HG03139 (cell line): ENCODE data around the gene RBMS3.

Experiments
- ATAC-seq: cut with Tn5 transposase; IDR thresholded peaks from one replicate; pipeline ENCODE4 v1.9.1; 2021; ENCODE audit not compliant: unreplicated experiment

The RBMS3 gene

DNA sequence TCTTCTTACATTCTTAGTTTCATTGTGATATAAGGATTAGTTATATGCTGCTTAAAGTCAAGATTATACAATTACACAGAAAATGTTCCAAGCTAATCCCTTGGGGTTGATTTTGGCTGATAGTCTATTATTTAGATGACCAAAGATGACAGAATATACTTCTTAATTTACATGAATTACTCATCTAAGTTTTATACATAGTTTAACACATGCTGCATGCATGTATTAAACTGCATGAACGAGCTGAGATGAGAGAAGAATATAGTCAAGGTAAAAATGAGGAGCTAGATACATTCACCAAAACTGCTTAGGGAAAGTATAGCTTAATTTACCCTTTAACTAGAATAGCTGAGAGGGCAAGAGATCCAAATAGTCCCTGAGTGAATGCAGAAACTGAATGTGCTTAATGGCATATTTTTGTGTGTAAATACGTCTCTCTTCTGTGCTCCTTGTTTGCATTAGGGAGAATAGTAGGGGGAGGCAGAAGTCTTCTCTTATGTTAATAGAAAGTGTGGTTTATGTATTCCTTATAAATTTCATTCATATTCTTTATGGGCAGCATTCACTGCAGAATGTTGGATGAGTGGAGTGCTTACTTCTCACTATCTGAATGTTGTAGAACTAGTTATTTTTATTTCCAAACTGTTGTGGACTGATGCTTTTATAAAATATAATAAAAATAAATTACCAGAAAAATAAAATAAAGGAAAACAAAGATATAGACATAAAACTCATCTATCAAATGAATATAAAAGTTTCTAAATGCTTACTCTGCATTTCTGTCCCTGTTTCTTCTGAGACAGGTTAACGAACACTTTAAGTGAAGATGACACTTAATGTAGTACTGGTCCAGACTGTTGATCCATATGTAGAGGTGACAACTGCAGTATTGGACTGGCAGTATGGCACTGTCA lies 327.8 kb downstream of the RBMS3 start:
- no peak for ATAC-seq

DNA sequence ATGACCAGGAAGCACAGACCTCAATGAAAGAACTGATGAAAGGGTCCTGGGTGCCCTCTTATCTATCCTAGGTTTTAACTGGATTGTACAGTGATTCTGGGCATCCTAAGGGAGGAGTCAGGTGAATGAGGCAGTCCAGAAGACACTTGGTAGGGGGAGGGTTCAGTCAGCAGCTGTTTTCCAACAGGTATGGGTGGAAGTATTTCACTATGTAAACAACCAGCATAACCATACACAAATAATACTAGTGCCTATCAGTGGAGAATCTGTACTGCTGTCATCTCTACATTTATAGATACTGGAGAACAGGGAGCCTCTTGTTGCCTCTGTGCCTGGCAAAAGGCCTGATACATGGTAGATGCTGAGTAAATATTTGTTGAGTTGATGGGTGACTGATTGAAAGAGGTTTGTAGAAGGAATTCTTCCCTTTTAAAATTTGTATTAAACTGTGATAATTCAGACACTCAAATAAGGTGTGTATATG lies 328.5 kb downstream of the RBMS3 start:
- ATAC-seq: no peak

DNA sequence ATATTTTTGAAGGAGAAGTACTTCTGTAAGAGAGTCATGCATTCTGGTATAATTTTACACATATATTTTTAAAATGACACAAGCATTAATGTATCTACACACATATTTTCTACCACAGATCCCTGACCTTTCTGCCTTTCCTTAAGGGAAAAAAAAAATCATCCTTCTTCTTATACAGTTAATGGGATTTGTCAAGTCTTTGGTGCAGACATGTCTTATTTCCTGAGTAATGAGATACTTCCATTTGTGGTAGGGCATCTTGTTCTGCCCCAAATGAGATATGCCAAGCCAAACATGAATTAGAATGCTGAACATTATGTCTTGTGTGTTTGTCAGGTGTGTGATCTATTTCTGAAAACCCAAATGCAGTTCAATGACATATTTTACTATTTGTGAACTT lies 329.9 kb downstream of the RBMS3 start:
- ATAC-seq: no peak

DNA sequence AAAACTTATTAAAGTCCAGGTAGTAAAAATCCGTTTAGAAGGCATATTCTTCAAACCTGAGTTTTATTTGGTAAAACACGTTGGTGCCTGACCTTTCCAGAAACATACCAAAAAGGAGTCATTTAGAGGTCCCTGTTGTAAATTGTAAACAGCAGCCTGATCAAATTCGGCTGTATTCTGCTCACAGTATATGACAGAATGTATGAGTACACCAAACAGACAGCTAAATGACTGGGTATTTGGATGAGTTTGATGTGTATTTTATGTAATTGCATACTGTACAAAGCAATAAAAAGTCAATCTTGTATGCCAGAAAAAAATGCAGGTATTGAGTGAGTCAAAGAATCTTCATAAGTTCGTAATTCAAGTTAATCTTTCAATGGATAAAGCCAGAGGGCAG lies 330.4 kb downstream of the RBMS3 start:
- no peak for ATAC-seq

DNA sequence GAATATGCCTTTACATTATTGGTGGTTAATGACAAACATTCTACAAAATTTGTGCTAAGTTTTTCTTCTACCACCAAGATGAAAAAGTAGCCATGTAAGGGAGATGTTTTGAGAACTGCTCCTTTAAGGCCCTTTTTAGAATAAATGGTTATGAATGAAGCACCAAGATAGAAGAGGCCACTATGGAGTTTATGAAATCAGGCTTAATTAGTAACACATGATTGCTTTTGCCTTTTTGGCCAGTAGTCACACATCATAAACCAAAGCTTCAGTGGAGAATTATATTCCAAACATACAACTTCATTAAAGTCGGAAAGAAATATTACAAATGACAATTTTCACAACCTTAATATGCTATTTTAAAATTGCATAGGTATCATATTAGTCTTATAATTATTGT lies 331.7 kb downstream of the RBMS3 start:
- ATAC-seq: no peak

DNA sequence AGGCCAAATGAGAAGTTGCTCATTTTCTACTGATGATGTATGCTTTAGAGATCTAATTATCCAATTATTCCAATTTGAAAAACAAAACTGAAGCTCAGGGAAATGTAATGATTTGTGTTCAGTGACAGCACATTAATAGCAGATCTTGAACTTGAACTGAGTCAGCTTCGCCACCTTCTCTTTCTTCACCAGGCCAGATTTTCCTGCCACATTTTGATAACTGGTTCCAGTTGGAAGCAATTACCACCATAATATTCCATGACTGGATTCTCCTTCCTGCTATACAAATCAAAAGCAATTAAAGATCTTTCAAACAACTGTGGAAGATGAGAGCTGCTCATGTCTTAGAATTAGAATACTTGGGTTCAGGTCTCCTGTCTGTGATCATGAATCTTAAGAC lies 334.1 kb downstream of the RBMS3 start:
- ATAC-seq: no peak

DNA sequence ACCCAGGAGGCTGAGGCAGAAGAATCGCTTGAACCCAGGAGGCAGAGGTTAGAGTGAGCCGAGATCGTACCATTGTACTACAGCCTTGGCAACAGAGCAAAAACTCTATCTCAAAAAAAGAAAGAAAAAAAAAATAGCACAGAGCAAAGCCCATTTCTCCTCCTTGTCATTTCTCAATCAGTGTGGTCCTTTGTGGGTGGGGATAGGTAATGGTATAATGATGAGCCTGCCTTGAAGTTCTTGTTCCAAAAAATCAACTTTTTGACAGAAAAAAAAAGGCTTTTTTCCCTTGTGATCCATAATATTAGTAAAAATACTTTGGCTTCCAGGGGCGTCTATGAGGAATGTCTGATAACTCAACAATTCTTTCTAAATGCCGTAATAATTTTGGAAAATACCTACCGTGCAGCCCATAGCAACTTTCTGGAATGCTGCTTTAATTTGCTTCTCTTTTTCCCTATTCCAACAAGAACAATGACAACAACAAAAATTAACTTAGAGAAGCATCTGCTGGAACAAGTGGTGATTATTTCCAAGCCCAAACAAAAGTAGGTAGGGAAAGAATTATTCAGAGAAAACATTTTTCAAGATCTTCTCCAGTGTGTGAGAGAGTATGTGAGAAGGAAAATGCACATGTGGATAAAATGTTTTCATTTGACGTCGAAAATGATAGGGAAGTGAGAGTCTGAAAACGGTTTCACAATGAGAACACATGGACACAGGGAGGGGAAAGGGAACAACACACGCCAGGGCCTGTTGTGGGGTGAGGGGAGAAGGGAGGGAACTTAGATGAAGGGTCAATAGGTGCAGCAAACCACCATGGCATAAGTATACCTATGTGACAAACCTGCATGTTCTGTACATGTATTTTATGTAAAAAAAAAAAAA lies 337.8 kb downstream of the RBMS3 start:
- no peak for ATAC-seq

DNA sequence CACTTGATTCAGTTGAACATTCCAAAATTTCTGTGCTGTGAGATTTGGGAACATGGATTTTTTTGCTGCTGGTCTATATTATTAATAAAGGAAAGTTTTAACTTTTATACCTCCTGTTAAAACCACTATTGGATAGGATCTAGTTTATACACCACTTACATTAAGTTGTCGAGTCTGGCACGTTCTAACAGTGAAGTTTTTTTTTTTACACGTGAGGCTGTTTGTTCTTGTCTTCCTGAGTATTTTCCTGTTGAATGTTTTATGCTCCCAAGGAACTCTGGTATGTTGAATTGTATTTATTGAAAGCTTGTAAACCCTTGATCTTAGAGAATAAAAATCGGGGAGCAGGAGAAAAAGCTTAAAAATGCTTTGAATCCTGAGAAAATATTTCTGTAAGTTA lies 338.8 kb downstream of the RBMS3 start:
- no peak for ATAC-seq

DNA sequence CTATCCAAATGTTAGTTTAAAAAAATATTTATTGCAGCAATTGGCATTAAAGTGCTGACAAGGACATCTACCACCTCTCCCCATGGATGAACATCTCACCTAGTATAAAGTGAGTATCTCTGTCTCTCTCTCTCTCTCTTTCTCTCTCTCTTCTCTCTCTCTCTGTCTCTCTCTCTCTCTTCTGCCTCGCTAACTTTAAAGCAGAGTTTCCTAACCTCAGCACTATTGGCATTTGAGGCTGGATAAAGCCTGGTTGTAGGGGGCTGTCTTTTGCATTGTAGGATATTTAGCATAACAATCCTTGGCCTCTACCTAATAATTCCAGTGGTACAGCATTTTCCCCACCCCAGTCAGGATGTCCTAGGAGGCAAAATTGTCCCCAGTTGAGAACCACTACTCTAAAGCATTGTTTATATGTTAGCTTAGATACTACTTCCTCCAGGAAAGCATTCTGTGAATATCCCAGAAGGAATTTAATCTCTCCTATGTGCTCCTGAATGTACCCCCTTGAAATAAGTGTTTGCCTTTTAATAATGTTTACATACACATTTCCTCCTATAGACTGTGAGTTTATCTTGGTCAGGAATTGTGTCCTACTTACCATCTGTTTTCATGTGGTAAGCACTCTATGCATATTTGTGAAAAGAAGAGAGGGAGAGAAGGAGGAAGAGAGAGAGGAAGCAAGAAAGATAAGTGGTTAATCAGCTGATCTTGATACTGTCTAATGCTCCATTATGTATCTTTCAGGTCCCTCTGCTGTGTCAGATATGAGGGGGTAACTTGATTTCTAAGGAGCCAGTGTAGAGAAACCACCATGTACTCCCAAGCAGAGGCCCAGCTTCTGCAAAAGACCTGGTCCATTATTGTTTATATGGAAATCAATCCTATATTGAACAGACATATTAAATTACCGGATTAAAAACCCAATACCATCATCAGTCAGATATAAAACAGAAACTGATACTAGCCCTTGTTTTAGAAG lies 346.6 kb downstream of the RBMS3 start:
- no peak for ATAC-seq

DNA sequence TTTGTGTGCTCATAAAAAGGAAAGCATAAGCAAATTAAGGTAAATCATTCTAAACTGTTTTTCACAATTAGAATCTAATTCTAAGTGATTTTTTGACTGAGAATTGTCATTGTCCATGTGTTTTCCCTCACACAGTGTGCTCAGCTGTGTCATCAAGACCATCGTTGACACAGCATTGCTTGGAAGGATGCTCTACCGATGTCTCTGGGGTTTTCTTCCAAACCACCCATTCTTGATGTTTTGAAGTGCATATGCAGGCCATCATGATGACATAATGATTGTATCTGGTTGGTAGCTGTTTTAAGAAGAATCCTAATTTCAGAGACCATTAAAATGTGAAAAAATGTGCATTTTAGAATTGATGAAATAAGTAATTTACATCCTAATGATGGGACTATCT lies 347.9 kb downstream of the RBMS3 start:
- no peak for ATAC-seq

DNA sequence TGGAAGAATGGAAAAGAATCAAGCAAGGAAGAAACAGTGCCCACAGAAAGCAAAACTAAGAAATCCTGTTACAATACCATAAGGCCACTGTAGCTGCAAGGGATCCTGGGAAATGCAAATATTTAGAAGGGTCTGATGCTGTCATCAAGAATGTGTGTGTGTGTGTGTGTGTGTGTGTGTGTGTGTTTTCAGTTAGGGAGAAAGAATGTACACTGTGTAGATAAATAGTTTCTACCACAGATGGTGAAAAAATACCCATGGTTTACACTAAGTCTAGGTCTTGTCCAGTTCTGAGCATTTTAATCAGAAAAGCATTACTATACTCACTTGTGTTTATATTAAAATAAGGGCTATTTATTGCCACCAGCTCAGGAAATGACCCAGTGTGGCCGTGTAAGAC lies 355.0 kb downstream of the RBMS3 start:
- no peak for ATAC-seq

DNA sequence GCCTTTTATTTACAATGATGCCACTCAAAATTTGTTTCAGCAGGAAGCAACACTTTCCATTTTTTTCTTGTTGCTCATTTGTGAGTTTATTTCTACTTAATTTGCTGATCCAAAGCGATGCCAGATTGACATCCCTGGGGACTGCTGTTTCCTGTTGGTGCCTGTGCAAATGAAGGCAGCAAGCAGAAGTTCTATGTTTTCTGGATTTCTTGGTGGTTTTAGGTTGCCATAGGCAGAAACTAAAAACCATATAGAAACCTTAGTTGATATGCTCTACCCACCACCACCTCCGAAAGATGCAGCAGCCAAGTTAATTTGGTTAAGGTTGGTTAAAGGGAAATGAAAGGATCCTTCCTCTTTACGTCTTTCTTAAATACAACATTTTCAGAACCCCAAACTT lies 356.2 kb downstream of the RBMS3 start:
- no peak for ATAC-seq

DNA sequence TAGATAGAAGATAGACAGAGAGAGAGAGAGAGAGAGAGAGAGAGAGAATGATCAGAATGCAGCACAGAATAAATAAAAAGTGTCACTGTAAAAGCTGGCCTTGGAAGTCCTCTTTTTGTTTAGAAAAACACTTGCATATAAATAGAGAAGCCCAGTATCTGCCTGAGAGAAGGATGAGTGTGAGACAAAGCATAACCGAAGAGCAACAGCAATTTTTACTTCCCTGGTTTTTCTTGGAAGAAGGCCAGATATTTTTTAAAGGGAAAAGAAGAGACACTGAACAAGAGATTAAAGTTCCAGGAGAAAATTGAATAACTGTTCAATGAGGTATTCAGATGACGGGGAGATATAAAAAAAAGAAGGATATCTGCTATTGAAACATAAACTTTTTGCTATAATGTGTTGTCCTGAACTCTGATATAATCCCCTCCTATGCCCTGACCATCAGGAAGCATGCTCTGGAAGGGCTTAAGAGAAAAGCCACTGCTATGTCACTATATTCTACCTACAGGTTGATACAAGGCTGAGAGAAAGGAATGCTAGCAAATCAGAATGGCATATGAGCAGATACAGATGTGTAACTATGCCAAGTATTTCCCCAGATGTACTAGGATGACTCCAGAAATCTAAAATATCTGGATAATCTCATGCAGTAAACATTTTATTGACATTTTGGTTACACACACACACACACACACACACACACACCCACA lies 358.9 kb downstream of the RBMS3 start:
- ATAC-seq: no peak

DNA sequence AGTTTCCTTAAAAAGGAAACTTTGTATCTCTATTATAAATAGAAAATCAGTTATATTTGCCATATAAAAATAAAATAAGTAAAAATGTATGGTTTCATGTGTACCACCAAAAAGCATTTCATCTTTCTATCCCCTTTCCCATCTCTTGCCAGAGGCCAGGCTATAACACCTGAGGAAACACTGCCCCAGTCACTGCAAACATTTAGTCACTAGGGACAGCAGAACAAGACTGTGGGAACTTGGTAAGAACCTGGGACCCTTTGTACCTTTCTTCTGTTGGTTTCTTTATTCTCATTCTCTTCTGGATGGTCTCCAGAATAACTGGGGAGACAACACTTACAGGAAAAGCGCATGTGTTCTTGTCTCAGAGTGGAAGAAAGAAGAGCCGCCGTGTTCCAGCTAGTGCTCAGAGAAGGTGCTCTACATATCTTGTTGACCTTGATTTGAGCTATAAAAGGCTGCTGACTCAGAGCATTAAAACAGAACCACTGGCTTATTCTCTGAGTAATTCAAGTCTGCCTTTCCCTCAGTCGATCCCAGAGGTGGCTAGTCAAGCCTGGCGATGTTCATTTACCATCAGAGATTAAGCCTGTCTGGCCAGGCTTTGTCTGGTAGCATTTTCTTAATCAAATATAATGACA lies 361.6 kb downstream of the RBMS3 start:
- no peak for ATAC-seq

DNA sequence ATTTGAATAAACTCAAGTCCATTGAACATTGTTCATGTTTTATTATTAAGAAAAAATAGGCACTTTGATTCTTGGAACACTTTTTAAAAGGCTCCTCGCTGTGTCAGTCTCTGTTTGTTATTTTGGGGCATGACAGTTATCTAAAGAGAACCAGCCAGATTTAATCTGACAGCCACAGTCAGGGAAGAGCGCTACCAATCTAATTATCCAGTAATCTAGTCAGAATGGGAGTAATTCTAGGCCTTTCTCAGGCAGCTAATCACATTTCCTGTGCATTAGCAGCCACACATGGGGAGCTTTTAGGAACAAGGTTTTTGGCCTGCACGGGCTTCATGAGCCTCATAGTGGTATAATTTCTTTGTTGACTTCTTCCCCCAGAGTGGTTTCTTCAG lies 362.2 kb downstream of the RBMS3 start:
- no peak for ATAC-seq

DNA sequence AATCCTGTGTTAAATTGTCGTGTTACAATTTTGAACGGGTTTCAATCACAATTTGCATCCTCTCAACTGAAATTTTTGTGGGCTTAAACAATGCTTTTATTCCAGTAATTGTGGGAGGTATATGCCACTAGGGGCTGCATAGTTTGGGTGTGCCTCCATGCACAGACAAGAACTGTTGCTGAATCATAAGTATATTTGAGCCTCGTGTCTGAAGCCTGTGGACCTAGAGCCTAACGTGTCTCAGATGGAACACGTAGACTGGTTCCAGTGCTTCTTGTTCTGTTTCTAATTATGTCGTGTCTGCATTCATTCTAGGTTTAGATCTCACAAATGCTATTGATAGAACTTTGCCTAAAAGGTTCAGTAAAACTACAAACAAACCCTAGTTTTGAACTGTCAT lies 363.4 kb downstream of the RBMS3 start:
- no peak for ATAC-seq

DNA sequence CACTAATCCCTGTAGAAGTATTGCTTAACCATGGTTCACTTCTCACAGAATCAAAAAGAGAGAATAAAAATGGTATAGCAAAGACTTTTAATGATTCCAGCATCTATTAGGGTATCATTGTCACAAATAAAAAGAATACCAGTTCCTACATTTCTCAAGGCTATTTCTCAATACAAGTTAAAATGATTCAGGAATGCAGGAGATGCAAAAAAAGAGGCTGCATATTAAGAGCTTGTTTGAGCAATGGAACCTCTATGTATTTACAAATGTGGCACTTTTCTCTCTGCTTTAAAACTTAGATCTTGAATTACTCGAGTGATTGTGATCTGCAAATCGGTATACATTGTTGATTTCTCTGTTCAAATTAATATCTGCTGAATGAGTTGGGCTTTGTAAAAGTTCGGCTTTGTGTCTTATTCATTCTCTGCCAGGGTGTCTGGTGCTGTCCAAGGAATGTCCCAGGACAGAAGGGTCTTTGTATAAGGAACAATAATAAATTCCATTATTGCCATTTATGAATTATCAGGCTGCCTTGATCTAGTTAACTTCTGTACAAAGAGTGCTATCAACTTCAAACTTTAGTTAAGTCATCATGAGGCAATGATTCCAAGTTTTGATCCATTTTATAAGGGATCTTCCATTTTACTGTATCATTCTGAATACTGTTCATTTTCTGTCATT lies 364.2 kb downstream of the RBMS3 start:
- no peak for ATAC-seq

DNA sequence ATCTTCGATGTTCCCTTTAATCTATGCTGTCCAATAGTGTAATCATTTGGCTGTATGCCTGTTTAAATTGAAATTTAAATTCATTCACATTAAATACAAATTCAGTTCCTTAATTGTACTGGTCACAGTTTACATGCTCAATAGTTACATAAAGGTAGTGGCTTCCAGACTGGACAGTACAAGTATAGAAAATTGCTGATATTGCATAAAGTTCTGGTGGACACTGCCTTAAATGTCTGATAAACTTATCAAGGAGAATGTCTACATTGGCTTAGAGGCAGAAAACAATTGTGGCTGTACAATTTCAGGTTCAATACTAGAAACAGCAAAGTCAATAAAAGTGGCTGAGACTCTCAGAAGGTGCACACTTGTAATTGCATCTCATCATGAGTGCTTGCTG lies 365.2 kb downstream of the RBMS3 start:
- no peak for ATAC-seq
